ENCODE measurements around the gene RARB. TPM values are rescaled to one million over a fixed set of nuclear protein-coding genes. Genes with fewer than 3 reads are reported as not detected.

RARB gene
- total and polyA plus RNA-seq, 2 experiments from 2014 or later, result 0.14 to 0.42 TPM

DNA sequence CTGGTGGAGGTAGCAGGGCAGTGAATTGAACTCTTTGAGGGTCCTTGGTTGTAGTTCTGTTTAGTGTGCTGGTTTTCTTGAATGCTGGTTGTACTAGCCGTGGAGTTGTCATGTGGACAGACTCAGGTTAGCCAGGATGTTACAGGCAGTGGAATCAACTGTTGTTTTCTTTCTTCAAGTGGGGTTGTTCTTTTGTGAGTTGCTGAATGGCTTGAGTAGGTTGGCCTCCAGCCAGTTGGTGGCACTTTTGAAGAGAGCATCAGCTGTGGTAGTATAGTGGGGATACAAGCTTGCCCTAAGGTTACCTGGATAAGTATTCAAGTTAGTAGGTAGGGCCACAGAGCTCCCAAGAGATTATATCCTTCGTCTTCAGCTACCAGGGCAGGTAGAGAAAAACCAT is 31.8 kb upstream of the RARB start (continued):
- TF ChIP-seq, protein P1, sequence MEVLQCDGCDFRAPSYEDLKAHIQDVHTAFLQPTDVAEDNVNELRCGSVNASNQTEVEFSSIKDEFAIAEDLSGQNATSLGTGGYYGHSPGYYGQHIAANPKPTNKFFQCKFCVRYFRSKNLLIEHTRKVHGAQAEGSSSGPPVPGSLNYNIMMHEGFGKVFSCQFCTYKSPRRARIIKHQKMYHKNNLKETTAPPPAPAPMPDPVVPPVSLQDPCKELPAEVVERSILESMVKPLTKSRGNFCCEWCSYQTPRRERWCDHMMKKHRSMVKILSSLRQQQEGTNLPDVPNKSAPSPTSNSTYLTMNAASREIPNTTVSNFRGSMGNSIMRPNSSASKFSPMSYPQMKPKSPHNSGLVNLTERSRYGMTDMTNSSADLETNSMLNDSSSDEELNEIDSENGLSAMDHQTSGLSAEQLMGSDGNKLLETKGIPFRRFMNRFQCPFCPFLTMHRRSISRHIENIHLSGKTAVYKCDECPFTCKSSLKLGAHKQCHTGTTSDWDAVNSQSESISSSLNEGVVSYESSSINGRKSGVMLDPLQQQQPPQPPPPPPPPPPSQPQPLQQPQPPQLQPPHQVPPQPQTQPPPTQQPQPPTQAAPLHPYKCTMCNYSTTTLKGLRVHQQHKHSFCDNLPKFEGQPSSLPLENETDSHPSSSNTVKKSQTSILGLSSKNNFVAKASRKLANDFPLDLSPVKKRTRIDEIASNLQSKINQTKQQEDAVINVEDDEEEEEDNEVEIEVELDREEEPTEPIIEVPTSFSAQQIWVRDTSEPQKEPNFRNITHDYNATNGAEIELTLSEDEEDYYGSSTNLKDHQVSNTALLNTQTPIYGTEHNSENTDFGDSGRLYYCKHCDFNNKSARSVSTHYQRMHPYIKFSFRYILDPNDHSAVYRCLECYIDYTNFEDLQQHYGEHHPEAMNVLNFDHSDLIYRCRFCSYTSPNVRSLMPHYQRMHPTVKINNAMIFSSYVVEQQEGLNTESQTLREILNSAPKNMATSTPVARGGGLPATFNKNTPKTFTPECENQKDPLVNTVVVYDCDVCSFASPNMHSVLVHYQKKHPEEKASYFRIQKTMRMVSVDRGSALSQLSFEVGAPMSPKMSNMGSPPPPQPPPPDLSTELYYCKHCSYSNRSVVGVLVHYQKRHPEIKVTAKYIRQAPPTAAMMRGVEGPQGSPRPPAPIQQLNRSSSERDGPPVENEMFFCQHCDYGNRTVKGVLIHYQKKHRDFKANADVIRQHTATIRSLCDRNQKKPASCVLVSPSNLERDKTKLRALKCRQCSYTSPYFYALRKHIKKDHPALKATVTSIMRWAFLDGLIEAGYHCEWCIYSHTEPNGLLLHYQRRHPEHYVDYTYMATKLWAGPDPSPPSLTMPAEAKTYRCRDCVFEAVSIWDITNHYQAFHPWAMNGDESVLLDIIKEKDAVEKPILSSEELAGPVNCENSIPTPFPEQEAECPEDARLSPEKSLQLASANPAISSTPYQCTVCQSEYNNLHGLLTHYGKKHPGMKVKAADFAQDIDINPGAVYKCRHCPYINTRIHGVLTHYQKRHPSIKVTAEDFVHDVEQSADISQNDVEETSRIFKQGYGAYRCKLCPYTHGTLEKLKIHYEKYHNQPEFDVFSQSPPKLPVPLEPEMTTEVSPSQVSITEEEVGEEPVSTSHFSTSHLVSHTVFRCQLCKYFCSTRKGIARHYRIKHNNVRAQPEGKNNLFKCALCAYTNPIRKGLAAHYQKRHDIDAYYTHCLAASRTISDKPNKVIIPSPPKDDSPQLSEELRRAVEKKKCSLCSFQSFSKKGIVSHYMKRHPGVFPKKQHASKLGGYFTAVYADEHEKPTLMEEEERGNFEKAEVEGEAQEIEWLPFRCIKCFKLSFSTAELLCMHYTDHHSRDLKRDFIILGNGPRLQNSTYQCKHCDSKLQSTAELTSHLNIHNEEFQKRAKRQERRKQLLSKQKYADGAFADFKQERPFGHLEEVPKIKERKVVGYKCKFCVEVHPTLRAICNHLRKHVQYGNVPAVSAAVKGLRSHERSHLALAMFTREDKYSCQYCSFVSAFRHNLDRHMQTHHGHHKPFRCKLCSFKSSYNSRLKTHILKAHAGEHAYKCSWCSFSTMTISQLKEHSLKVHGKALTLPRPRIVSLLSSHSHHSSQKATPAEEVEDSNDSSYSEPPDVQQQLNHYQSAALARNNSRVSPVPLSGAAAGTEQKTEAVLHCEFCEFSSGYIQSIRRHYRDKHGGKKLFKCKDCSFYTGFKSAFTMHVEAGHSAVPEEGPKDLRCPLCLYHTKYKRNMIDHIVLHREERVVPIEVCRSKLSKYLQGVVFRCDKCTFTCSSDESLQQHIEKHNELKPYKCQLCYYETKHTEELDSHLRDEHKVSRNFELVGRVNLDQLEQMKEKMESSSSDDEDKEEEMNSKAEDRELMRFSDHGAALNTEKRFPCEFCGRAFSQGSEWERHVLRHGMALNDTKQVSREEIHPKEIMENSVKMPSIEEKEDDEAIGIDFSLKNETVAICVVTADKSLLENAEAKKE (CRISPR knock-in tag; IDR thresholded peaks at IDR 0.05), result no peak
- TF ChIP-seq, protein P2, sequence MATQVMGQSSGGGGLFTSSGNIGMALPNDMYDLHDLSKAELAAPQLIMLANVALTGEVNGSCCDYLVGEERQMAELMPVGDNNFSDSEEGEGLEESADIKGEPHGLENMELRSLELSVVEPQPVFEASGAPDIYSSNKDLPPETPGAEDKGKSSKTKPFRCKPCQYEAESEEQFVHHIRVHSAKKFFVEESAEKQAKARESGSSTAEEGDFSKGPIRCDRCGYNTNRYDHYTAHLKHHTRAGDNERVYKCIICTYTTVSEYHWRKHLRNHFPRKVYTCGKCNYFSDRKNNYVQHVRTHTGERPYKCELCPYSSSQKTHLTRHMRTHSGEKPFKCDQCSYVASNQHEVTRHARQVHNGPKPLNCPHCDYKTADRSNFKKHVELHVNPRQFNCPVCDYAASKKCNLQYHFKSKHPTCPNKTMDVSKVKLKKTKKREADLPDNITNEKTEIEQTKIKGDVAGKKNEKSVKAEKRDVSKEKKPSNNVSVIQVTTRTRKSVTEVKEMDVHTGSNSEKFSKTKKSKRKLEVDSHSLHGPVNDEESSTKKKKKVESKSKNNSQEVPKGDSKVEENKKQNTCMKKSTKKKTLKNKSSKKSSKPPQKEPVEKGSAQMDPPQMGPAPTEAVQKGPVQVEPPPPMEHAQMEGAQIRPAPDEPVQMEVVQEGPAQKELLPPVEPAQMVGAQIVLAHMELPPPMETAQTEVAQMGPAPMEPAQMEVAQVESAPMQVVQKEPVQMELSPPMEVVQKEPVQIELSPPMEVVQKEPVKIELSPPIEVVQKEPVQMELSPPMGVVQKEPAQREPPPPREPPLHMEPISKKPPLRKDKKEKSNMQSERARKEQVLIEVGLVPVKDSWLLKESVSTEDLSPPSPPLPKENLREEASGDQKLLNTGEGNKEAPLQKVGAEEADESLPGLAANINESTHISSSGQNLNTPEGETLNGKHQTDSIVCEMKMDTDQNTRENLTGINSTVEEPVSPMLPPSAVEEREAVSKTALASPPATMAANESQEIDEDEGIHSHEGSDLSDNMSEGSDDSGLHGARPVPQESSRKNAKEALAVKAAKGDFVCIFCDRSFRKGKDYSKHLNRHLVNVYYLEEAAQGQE (IDR thresholded peaks at IDR 0.05; ENCODE audit: unreplicated experiment), result no peak
- TF ChIP-seq ETS1 (IDR thresholded peaks at IDR 0.05) (no peak), STAT1 (IDR thresholded peaks at IDR 0.05; ENCODE audit: unreplicated experiment) (no peak), NANOG (IDR thresholded peaks at IDR 0.05; ENCODE audit: borderline replicate concordance) (no peak), CREB1 (CRISPR knock-in tag; IDR thresholded peaks at IDR 0.05; ENCODE audit: low read depth) (no peak), ZNF331 (CRISPR knock-in tag; IDR thresholded peaks at IDR 0.05; ENCODE audit: low read depth) (no peak), EZH2phosphoT487 (IDR thresholded peaks at IDR 0.05; ENCODE audit: unreplicated experiment) (no peak)
- TF ChIP-seq, protein P3, sequence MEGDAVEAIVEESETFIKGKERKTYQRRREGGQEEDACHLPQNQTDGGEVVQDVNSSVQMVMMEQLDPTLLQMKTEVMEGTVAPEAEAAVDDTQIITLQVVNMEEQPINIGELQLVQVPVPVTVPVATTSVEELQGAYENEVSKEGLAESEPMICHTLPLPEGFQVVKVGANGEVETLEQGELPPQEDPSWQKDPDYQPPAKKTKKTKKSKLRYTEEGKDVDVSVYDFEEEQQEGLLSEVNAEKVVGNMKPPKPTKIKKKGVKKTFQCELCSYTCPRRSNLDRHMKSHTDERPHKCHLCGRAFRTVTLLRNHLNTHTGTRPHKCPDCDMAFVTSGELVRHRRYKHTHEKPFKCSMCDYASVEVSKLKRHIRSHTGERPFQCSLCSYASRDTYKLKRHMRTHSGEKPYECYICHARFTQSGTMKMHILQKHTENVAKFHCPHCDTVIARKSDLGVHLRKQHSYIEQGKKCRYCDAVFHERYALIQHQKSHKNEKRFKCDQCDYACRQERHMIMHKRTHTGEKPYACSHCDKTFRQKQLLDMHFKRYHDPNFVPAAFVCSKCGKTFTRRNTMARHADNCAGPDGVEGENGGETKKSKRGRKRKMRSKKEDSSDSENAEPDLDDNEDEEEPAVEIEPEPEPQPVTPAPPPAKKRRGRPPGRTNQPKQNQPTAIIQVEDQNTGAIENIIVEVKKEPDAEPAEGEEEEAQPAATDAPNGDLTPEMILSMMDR (conservative IDR thresholded peaks at IDR 0.05; ENCODE audit: low read depth in 2 of 2), result no peak

Measured in GM23338 (cell line).